SK-N-SH (cell line): ENCODE measurements around the gene EDARADD. TPM values are rescaled to one million over a fixed set of nuclear protein-coding genes. Genes with fewer than 3 reads are reported as not detected.

Experiments
- CTCF ChIA-PET: fragments of 300-600, 350-600 bp; formaldehyde crosslinking; extraction: SDS; loops from one replicate; lab custom pipeline; 2021; lab: Yijun Ruan, JAX
- POLR2A ChIA-PET: fragments of 350-600 bp; sonication (Branson Sonifier 250); formaldehyde crosslinking; extraction: SDS; loops from one replicate; lab custom pipeline; 2020; ENCODE audit warnings: antibody characterized with exemption, inconsistent platforms; lab: Yijun Ruan, JAX
- DNase-seq: peaks from one replicate; pipeline ENCODE4 v3.0.0; 2012
- H2AFZ ChIP-seq: fragments of 200-600 bp; sonication (generic); 2 replicates; pipeline ENCODE4 v1.8.1; 2016; ENCODE audit warnings: antibody characterized with exemption, mild to moderate bottlenecking, low read depth
- H3F3A ChIP-seq: fragments of 200-600 bp; sonication (generic); replicated peaks from 2 replicates; pipeline ENCODE3; 2016; ENCODE audit warnings: antibody characterized with exemption, mild to moderate bottlenecking; ENCODE audit not compliant: insufficient read depth
- H3K27ac ChIP-seq, 2 experiments: fragments of 200-500 bp in 1 of 2; fragments of 200-600 bp in 1 of 2; sonication (Bioruptor generic) in 1 of 2; sonication (generic), shearing (Covaris generic) in 1 of 2; 2 replicates each; pipeline versions ENCODE4 v1.5.1 to v1.6.1; 2014 to 2016; ENCODE audit warnings: low read depth in 2 of 2, inconsistent platforms in 1 of 2, low read length in 1 of 2, mild to moderate bottlenecking in 1 of 2, mixed read lengths in 1 of 2
- H3K27me3 ChIP-seq: fragments of 200-600 bp; sonication (generic), shearing (Covaris generic); 2 replicates; pipeline ENCODE4 v1.6.1; 2016; ENCODE audit warnings: mixed run types; ENCODE audit not compliant: insufficient read depth
- H3K36me3 ChIP-seq, 2 experiments: fragments of 200-500 bp in 1 of 2; fragments of 200-600 bp in 1 of 2; sonication (Bioruptor generic) in 1 of 2; sonication (generic) in 1 of 2; replicated peaks in 1 of 2; 2 replicates each; pipeline versions ENCODE3 to v1.5.1; 2014 to 2016; ENCODE audit warnings: low read length in 1 of 2, mild to moderate bottlenecking in 1 of 2; ENCODE audit not compliant: insufficient read depth in 2 of 2, control insufficient read depth in 1 of 2
- H3K4me1 ChIP-seq, 2 experiments: fragments of 200-500 bp in 1 of 2; fragments of 200-600 bp in 1 of 2; sonication (Bioruptor generic) in 1 of 2; sonication (generic), shearing (Covaris generic) in 1 of 2; 2 replicates each; pipeline versions ENCODE4 v1.5.1 to v1.6.1; 2014 to 2016; ENCODE audit warnings: low read depth in 1 of 2, low read length in 1 of 2, mixed run types in 1 of 2; ENCODE audit not compliant: insufficient read depth in 2 of 2, control insufficient read depth in 1 of 2
- H3K4me2 ChIP-seq: fragments of 200-600 bp; sonication (generic), shearing (Covaris generic); 2 replicates; pipeline ENCODE4 v1.6.1; 2017; ENCODE audit warnings: mixed run types
- H3K4me3 ChIP-seq, 2 experiments: fragments of 200-500 bp in 1 of 2; fragments of 200-600 bp in 1 of 2; sonication (Bioruptor generic) in 1 of 2; sonication (generic), shearing (Covaris generic) in 1 of 2; 2 replicates each; pipeline versions ENCODE4 v1.5.1 to v1.8.1; 2014 to 2016; ENCODE audit warnings: low read depth in 2 of 2, inconsistent platforms in 1 of 2, low read length in 1 of 2, mild to moderate bottlenecking in 1 of 2, mixed read lengths in 1 of 2, moderate library complexity in 1 of 2
- H3K79me2 ChIP-seq: fragments of 200-600 bp; sonication (generic); 2 replicates; pipeline ENCODE4 v1.8.1; 2017; ENCODE audit warnings: mild to moderate bottlenecking; ENCODE audit not compliant: insufficient read depth
- H3K9ac ChIP-seq: fragments of 200-600 bp; sonication (generic); 2 replicates; pipeline ENCODE4 v1.6.1; 2017; ENCODE audit warnings: mixed run types
- H3K9me2 ChIP-seq: fragments of 200-600 bp; sonication (generic); 2 replicates; pipeline ENCODE4 v1.6.1; 2017; ENCODE audit warnings: mixed run types
- H3K9me3 ChIP-seq: fragments of 200-600 bp; sonication (generic); 2 replicates; pipeline ENCODE4 v1.6.1; 2017; ENCODE audit warnings: mixed run types, mild to moderate bottlenecking, moderate library complexity
- H4K20me1 ChIP-seq: fragments of 200-600 bp; sonication (generic); 2 replicates; pipeline ENCODE4 v1.6.1; 2017; ENCODE audit warnings: mild to moderate bottlenecking, mixed run types; ENCODE audit not compliant: insufficient read depth
- CHD2 ChIP-seq: fragments of 150-350 bp; IDR thresholded peaks from 2 replicates; pipeline ENCODE4 v1.6.1; 2018; ENCODE audit warnings: low read length; ENCODE audit not compliant: partially characterized antibody
- CTCF ChIP-seq: fragments of 200-600 bp; sonication (generic); IDR thresholded peaks from 2 replicates; pipeline ENCODE4 v1.6.1; 2017; ENCODE audit warnings: antibody characterized with exemption, mild to moderate bottlenecking, moderate library complexity
- ELF1 ChIP-seq: IDR thresholded peaks from 2 replicates; pipeline ENCODE4 v1.4.0; 2012
- EP300 ChIP-seq, 2 experiments: IDR thresholded peaks; 2 replicates each; pipeline versions ENCODE4 v1.4.0 to v1.6.1; 2012; ENCODE audit warnings: borderline replicate concordance in 1 of 2, low read depth in 1 of 2, low read length in 1 of 2
- FOSL2 ChIP-seq: IDR thresholded peaks from 2 replicates; pipeline ENCODE4 v1.4.0; 2012; ENCODE audit warnings: low read depth, mild to moderate bottlenecking, moderate library complexity, borderline replicate concordance
- GABPA ChIP-seq: IDR thresholded peaks from 2 replicates; pipeline ENCODE4 v1.4.0; 2012; ENCODE audit warnings: low read depth, mild to moderate bottlenecking
- GATA2 ChIP-seq: sonication (generic); formaldehyde crosslinking; IDR thresholded peaks from 2 replicates; pipeline ENCODE4 v1.5.0; 2020; ENCODE audit warnings: mild to moderate bottlenecking, missing genetic modification reagents
- MEF2A ChIP-seq: IDR thresholded peaks from 2 replicates; pipeline ENCODE4 v1.4.0; 2012; ENCODE audit warnings: low read depth, borderline replicate concordance
- MXI1 ChIP-seq: IDR thresholded peaks from 2 replicates; pipeline ENCODE4 v1.6.1; 2012; ENCODE audit warnings: mild to moderate bottlenecking, low read depth, low read length, improper control_type of control experiment
- NRF1 ChIP-seq: IDR thresholded peaks from 2 replicates; pipeline ENCODE4 v1.6.1; 2012; ENCODE audit warnings: low read depth, mild to moderate bottlenecking, low read length
- PBX3 ChIP-seq: IDR thresholded peaks from 2 replicates; pipeline ENCODE4; 2012
- POLR2AphosphoS5 ChIP-seq: IDR thresholded peaks from 2 replicates; pipeline ENCODE4 v1.6.1; 2012; ENCODE audit warnings: low read depth, low read length
- RCOR1 ChIP-seq: fragments of 150-350 bp; IDR thresholded peaks from 2 replicates; pipeline ENCODE4 v1.6.1; 2017; ENCODE audit warnings: antibody characterized with exemption, low read length
- REST ChIP-seq: IDR thresholded peaks from 2 replicates; pipeline ENCODE4 v1.6.1; 2012; ENCODE audit warnings: mild to moderate bottlenecking, low read depth, low read length, moderate library complexity
- RXRA ChIP-seq: IDR thresholded peaks from 2 replicates; pipeline ENCODE4 v1.4.0; 2012; ENCODE audit warnings: low read depth, mild to moderate bottlenecking, borderline replicate concordance
- SIN3A ChIP-seq: IDR thresholded peaks from 2 replicates; pipeline ENCODE4 v1.6.1; 2012; ENCODE audit warnings: low read depth, mild to moderate bottlenecking, low read length, moderate library complexity, borderline replicate concordance
- SMC3 ChIP-seq: IDR thresholded peaks from 2 replicates; pipeline ENCODE4 v1.6.1; 2012; ENCODE audit warnings: low read depth, low read length, improper control_type of control experiment
- TCF12 ChIP-seq: IDR thresholded peaks from 2 replicates; pipeline ENCODE4 v1.4.0; 2012
- TEAD4 ChIP-seq: IDR thresholded peaks from 2 replicates; pipeline ENCODE4 v1.4.0; 2012; ENCODE audit warnings: mild to moderate bottlenecking, borderline replicate concordance; ENCODE audit not compliant: insufficient read depth
- USF1 ChIP-seq: IDR thresholded peaks from 2 replicates; pipeline ENCODE4 v1.4.0; 2012; ENCODE audit warnings: low read depth, borderline replicate concordance
- WGBS: methylation state at CpG from one replicate; pipeline ENCODE4 v1.1.6; 2017; ENCODE audit warnings: low lambda C conversion rate; 5-methylcytosine and 5-hydroxymethylcytosine counted together
- polyA plus RNA-seq, 3 experiments: library from polyadenylated mRNA; depleted of rRNA; stranded (reverse); fragments of >200 nt; gene quantifications; 2 replicates each; pipeline ENCODE4 v1.2.3, GENCODE V29; 2012

Gene EDARADD
- polyA plus RNA-seq, 1 of the 3 experiments (the other 2 are of a cell fraction) = not detected

GRCh38 chr1:236429715-236430274, 35.7 kb downstream of the EDARADD start (continued):
- no peak for TF ChIP-seq MXI1
- TF ChIP-seq, all 33 proteins: peak for 0

GRCh38 chr1:236433819-236434315, 39.8 kb downstream of the EDARADD start:
- DNase-seq = no peak

More at GRCh38 chr1:236433819-236434315, 39.8 kb downstream of the EDARADD start:
- Histone ChIP-seq H3K9me3 (no peaks in the 10 kb centered on the region), H3K36me3 (no peaks in the 10 kb centered on the region), H3K4me1 (no peaks in the 10 kb centered on the region), H3K4me3 (no peak overlapping the region), H2AFZ (no peak overlapping the region), H4K20me1 (no peaks in the 10 kb centered on the region), H3K79me2 (no peaks in the 10 kb centered on the region), H3K9ac (no peak overlapping the region), H3F3A (no peaks in the 10 kb centered on the region), H3K9me2 (no peaks in the 10 kb centered on the region), H3K27ac (no peak overlapping the region), H3K27me3 (no peaks in the 10 kb centered on the region), H3K4me2 (no peak overlapping the region)
- POLR2A ChIA-PET = no interaction called here
- CTCF ChIA-PET = no interaction called here
- TF ChIP-seq TEAD4 (no peak), NRF1 (no peak), TCF12 (no peak), SMC3 (no peak), ELF1 (no peak), FOSL2 (no peak), GATA2 (CRISPR knock-in tag) (no peak), POLR2AphosphoS5 (no peak), RCOR1 (no peak), EP300 (IDR thresholded peaks at IDR 0.05; ENCODE audit: borderline replicate concordance in 1 of 2, low read depth in 1 of 2, low read length in 1 of 2) (no peak), REST (no peak), MXI1 (no peak), PBX3 (no peak), CHD2 (no peak), RXRA (no peak), MEF2A (no peak), USF1 (no peak), CTCF (no peak), SIN3A (no peak), GABPA (no peak)
- WGBS = 75% methylated on average over 6 of the region's 6 CpGs
